ENCODE measurements around the gene FOXI1.
"Not testable (repeated sequence)": the region's sequence is repeated elsewhere in the genome, so short reads cannot be mapped to it uniquely, and the experiment has no call there.

The FOXI1 gene

DNA sequence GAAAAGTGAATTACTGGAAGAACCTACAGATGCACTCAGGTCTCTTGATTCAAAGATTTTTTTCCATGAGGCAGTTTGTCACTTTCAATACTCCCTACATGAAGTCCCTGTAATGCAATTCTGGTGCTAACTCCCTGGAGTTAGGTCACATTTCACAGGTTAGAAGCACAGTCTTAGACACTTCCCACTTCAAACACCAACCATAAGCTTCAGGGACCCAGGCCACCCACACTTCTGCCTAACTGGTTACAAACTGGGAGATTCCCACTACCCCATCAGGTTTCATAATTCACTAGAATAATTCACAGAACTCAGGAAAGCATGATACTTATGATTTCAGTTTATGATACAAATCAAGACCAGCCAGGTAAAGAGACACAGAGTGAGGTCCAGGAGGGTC is 29.0 kb upstream of the FOXI1 start:
- Histone ChIP-seq H3K27me3 (ENCODE audit: control insufficient read depth in 1 of 2, insufficient read depth in 2 of 2, low read length in 2 of 2) (no peaks in the 10 kb centered on the region), H3K4me1 (ENCODE audit: insufficient read depth, low read length) (no peaks in the 10 kb centered on the region), H3K9ac (ENCODE audit: low read length) (no peak overlapping the region), H3K9me3 (ENCODE audit: low read length) (no peaks in the 10 kb centered on the region), H3K4me3 (ENCODE audit: low read depth in 1 of 2, low read length in 2 of 2) (no peak overlapping the region), H3K27ac (ENCODE audit: low read depth, low read length) (no peak overlapping the region), H3K36me3 (ENCODE audit: insufficient read depth, low read length) (no peaks in the 10 kb centered on the region)

DNA sequence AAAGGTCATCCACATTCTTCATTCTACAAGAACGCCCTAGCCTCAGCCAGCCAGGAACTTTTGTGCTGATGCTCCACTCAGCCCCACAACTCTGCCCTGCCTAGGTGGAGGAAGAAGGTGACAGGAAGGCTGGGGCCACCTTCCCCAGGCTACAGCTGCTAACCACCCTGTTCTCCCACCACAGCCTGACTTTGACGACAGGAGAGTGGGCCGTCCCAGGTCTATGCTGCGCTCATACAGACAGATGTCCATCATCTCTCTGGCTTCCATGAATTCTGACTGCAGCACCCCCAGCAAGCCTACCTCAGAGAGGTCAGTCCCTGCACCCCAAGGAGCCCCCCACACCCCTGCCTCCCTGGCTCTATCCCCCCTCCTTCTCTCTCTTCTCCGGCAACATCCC is 28.2 kb upstream of the FOXI1 start:
- H3K36me3 ChIP-seq (ENCODE audit: insufficient read depth, low read length): no peaks in the 10 kb centered on the region
- H3K27me3 ChIP-seq (ENCODE audit: control insufficient read depth in 1 of 2, insufficient read depth in 2 of 2, low read length in 2 of 2): no peaks in the 10 kb centered on the region
- no peak overlapping the region for H3K27ac ChIP-seq (ENCODE audit: low read depth, low read length)

DNA sequence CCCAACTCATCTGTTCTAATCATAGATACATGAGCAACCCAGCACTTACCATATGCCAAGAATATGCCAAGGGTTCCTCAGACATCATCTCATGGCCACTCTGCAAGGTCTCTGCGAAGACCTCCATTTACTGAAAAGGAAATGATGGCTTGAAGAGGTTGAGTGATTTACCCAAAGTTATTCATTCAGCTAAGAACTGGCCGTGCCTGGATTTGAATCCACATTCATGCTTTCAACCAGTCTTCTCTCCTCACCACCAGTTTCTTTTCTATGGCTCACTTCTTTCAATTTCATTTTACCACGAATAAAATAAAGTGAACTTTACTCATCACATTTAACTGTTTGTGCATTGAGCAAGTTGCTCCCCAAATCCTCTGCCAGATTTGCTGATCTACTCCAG is 27.2 kb upstream of the FOXI1 start:
- Histone ChIP-seq H3K9me3 (ENCODE audit: low read length) (no peaks in the 10 kb centered on the region), H3K9ac (ENCODE audit: low read length) (no peak overlapping the region), H3K27ac (ENCODE audit: low read depth, low read length) (no peak overlapping the region), H3K27me3 (ENCODE audit: control insufficient read depth in 1 of 2, insufficient read depth in 2 of 2, low read length in 2 of 2) (no peaks in the 10 kb centered on the region), H3K36me3 (ENCODE audit: insufficient read depth, low read length) (no peaks in the 10 kb centered on the region), H3K4me1 (ENCODE audit: insufficient read depth, low read length) (no peaks in the 10 kb centered on the region), H3K4me3 (ENCODE audit: low read depth in 1 of 2, low read length in 2 of 2) (no peak overlapping the region)

More for the DNA sequence above, 28.2 kb upstream of the FOXI1 start:
- Histone ChIP-seq H3K9me3 (ENCODE audit: low read length) (no peaks in the 10 kb centered on the region), H3K9ac (ENCODE audit: low read length) (no peak overlapping the region), H3K4me1 (ENCODE audit: insufficient read depth, low read length) (no peaks in the 10 kb centered on the region), H3K4me3 (ENCODE audit: low read depth in 1 of 2, low read length in 2 of 2) (no peak overlapping the region)

DNA sequence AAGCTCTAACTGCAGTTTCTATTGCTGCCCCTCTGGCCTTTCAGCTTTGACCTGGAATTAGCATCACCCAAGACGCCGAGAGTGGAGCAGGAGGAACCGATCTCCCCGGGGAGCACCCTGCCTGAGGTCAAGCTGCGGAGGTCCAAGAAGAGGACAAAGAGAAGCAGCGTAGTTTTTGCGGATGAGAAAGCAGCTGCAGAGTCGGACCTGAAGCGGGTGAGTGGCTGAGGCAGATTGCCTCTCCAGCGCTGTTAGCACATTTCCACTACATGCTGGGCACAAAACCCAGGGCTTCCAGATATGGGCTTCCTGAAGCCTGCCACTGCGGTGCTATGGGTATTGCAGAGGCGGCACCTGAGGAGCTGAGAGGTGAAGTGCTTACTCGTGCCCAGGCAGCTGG is 26.8 kb upstream of the FOXI1 start:
- Histone ChIP-seq H3K9me3 (ENCODE audit: low read length) (no peaks in the 10 kb centered on the region), H3K4me3 (ENCODE audit: low read depth in 1 of 2, low read length in 2 of 2) (no peak overlapping the region), H3K27me3 (ENCODE audit: control insufficient read depth in 1 of 2, insufficient read depth in 2 of 2, low read length in 2 of 2) (no peaks in the 10 kb centered on the region), H3K36me3 (ENCODE audit: insufficient read depth, low read length) (no peaks in the 10 kb centered on the region), H3K27ac (ENCODE audit: low read depth, low read length) (no peak overlapping the region), H3K4me1 (ENCODE audit: insufficient read depth, low read length) (no peaks in the 10 kb centered on the region), H3K9ac (ENCODE audit: low read length) (no peak overlapping the region)

DNA sequence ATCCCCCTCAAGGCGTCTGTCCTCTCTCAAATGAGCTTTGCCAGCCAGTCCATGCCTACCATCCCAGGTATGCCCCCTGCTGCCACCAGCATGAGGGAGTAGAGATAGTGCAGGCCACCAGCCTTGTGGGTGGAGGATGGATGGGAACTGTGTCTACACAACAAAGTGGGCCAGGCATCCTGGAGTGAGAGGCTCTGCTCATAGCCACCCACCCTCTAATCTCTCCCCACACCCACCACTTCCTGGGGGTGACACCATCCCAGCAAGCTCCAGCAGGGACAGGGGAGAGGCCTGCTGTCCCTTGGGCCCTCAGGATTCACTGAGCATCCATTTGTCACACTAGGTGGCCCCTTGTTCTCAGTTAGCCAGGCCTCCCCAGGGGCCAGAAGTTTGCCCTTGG is 25.5 kb upstream of the FOXI1 start:
- H3K9me3 ChIP-seq (ENCODE audit: low read length): no peaks in the 10 kb centered on the region
- H3K36me3 ChIP-seq (ENCODE audit: insufficient read depth, low read length): no peaks in the 10 kb centered on the region
- no peaks in the 10 kb centered on the region for H3K27me3 ChIP-seq (ENCODE audit: control insufficient read depth in 1 of 2, insufficient read depth in 2 of 2, low read length in 2 of 2)
- no peak overlapping the region for H3K27ac ChIP-seq (ENCODE audit: low read depth, low read length)
- no peaks in the 10 kb centered on the region for H3K4me1 ChIP-seq (ENCODE audit: insufficient read depth, low read length)
- H3K9ac ChIP-seq (ENCODE audit: low read length): no peak overlapping the region
- no peak overlapping the region for H3K4me3 ChIP-seq (ENCODE audit: low read depth in 1 of 2, low read length in 2 of 2)

DNA sequence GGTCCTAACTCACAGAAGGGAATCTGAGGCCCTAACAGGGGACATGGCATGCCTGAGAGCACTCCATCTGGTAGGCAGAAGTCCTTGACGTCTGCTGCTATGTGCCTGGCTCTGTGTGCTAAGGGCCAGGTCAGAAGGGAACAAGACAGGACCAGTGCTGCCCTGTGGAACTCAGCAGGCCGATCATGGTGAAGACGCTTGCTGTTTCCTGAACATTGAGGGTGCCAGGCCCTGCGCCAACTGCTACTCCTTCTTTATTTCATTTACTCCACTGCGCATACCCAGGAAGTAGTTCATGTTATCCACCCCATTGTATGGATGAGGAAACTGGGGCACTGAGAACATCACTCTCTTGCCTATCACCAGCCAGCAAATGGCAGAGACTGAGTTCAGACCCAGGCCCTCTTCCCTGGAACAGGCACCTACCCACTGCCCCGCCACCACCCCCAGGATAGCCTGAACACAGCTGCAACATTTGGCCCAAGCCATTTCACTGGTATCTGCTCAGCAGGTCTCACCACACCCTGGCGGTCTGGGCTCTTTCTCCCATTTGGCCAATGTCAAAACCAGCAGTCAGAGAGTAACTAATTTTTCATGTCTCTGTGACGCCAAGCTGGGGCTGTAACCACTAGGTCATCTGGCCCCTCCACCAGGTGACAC is 24.8 kb upstream of the FOXI1 start:
- no peaks in the 10 kb centered on the region for H3K9me3 ChIP-seq (ENCODE audit: low read length)
- no peaks in the 10 kb centered on the region for H3K36me3 ChIP-seq (ENCODE audit: insufficient read depth, low read length)
- no peak overlapping the region for H3K27ac ChIP-seq (ENCODE audit: low read depth, low read length)
- H3K4me1 ChIP-seq (ENCODE audit: insufficient read depth, low read length): no peaks in the 10 kb centered on the region
- no peak overlapping the region for H3K9ac ChIP-seq (ENCODE audit: low read length)
- no peak overlapping the region for H3K4me3 ChIP-seq (ENCODE audit: low read depth in 1 of 2, low read length in 2 of 2)
- no peaks in the 10 kb centered on the region for H3K27me3 ChIP-seq (ENCODE audit: control insufficient read depth in 1 of 2, insufficient read depth in 2 of 2, low read length in 2 of 2)

DNA sequence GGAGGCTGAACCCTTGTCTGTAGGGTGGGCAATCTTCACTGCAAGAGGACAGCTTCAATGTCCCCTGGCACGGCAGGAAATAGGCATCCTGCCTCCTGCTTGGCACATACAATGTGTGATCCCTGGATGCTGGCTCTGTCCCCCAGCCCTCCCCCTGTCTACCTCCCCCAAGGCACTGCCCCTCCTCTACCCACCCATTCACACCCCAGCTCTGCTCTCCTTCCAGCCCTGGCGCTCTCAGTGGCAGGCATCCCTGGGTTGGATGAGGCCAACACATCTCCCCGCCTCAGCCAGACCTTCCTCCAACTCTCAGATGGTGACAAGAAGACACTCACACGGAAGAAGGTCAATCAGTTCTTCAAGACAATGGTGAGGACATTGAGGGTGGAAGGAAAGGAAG is 24.1 kb upstream of the FOXI1 start:
- no peak overlapping the region for H3K4me3 ChIP-seq (ENCODE audit: low read depth in 1 of 2, low read length in 2 of 2)
- no peaks in the 10 kb centered on the region for H3K36me3 ChIP-seq (ENCODE audit: insufficient read depth, low read length)
- no peak overlapping the region for H3K9ac ChIP-seq (ENCODE audit: low read length)
- H3K27me3 ChIP-seq (ENCODE audit: control insufficient read depth in 1 of 2, insufficient read depth in 2 of 2, low read length in 2 of 2): no peaks in the 10 kb centered on the region
- H3K27ac ChIP-seq (ENCODE audit: low read depth, low read length): no peak overlapping the region
- H3K9me3 ChIP-seq (ENCODE audit: low read length): no peaks in the 10 kb centered on the region
- H3K4me1 ChIP-seq (ENCODE audit: insufficient read depth, low read length): no peaks in the 10 kb centered on the region

DNA sequence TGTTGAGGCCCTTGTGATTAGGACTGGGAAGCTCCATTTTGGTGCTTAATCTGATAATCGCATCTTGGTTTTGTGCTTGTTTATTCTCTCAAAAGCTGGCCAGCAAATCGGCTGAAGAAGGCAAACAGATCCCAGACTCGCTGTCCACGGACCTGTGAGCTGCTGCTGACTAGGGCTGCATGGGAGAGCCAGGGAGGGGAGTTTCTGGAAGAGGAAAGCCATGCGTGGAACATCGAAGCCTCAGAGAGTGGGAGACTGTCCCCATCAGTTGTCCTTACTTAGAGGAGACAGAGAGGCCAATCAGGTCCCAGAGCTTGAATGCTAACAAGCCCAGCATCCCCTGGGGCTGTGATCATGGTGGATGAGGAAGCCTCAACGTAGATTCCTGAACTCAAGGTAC is 23.0 kb upstream of the FOXI1 start:
- Histone ChIP-seq H3K27me3 (ENCODE audit: control insufficient read depth in 1 of 2, insufficient read depth in 2 of 2, low read length in 2 of 2) (no peaks in the 10 kb centered on the region), H3K4me3 (ENCODE audit: low read depth in 1 of 2, low read length in 2 of 2) (no peak overlapping the region), H3K9ac (ENCODE audit: low read length) (no peak overlapping the region), H3K27ac (ENCODE audit: low read depth, low read length) (no peak overlapping the region), H3K36me3 (ENCODE audit: insufficient read depth, low read length) (no peaks in the 10 kb centered on the region), H3K4me1 (ENCODE audit: insufficient read depth, low read length) (no peaks in the 10 kb centered on the region), H3K9me3 (ENCODE audit: low read length) (no peaks in the 10 kb centered on the region)

DNA sequence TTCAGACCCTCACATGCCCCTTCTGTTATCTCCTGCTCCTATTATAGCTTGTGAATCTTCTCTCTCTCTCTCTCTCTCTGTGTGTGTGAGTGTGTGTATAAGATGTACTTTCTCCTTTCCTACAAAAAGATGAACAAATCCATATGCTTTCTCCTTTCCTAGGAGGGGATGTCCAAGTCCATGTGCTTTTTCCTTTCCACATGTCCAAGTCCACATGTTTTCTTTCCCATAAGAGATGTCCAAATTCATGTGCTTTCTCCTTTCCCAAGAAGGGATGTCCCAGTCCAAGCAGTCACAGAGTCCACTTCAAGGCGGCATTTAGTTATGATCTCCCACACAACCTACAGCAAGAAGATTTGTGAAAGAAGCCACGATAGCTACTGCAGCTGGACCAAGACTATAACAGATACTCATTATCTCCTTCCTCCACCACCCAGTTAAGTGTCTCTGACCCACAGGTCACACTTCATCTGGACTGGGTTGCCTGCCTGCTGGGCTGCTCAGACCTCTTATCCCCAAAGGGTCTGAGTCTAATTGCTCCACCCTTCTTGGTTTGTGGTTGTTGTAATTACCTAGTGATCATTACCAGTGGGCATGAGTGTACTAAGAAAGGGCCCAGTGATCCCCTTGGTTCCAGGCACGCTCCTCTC is 18.4 kb upstream of the FOXI1 start:
- no peaks in the 10 kb centered on the region for H3K9me3 ChIP-seq (ENCODE audit: low read length)
- H3K9ac ChIP-seq (ENCODE audit: low read length): no peak overlapping the region
- no peaks in the 10 kb centered on the region for H3K27me3 ChIP-seq (ENCODE audit: control insufficient read depth in 1 of 2, insufficient read depth in 2 of 2, low read length in 2 of 2)

DNA sequence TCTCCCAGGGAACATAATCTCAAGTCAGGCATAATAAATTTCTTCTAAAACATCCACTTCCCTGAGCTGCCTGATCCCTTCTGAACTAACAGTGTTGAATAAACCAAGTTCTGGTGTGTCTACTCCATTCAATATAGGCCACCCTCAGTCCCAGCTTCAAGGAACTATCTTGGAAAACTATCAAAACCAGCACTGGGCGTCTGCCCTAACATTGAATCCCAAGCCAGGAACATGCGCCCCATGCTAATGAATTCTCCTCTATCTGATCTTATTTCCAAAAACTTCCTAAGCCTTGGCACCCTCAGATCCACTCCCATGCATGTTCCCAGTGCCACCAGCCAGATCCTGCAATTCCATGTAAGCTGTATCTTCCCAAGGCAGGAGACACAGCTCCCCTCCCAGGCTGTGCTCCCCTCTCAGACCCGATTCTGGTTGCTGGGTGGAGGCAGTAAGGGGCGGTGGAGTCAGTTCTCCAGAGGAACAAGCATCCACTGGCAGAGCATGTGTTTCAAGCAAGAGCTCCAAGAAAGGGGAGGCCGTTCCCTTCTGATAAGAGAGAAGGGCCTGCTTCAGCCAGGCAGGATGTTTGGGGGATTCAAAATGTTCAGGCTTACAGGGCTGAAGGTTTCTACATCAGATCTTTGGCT is 13.1 kb upstream of the FOXI1 start:
- H3K4me1 ChIP-seq (ENCODE audit: insufficient read depth, low read length): no peaks in the 10 kb centered on the region
- H3K4me3 ChIP-seq (ENCODE audit: low read depth in 1 of 2, low read length in 2 of 2): no peak overlapping the region

More for the DNA sequence above, 18.4 kb upstream of the FOXI1 start:
- Histone ChIP-seq H3K36me3 (ENCODE audit: insufficient read depth, low read length) (no peaks in the 10 kb centered on the region), H3K4me3 (ENCODE audit: low read depth in 1 of 2, low read length in 2 of 2) (no peak overlapping the region), H3K4me1 (ENCODE audit: insufficient read depth, low read length) (no peaks in the 10 kb centered on the region), H3K27ac (ENCODE audit: low read depth, low read length) (no peak overlapping the region)

DNA sequence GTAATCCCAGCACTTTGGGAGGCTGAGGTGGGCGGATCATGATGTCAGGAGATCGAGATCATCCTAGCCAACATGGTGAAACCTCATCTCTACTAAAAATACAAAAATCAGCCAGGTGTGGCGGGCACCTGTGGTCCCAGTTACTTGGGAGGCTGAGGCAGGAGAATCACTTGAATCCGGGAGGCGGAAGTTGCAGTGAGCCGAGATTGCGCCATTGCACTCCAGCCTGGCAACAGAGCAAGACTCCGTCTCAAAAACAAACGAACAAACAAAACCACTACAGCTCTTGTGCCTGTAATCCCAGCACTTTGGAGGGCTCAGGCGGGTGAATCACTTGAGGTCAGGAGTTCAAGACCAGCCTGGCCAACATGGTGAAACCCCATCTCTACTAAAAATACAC is 11.4 kb upstream of the FOXI1 start:
- not testable (repeated sequence) for H3K36me3 ChIP-seq (ENCODE audit: insufficient read depth, low read length); H3K27me3 ChIP-seq (ENCODE audit: control insufficient read depth in 1 of 2, insufficient read depth in 2 of 2, low read length in 2 of 2); H3K4me3 ChIP-seq (ENCODE audit: low read depth in 1 of 2, low read length in 2 of 2); H3K9ac ChIP-seq (ENCODE audit: low read length); H3K4me1 ChIP-seq (ENCODE audit: insufficient read depth, low read length); H3K9me3 ChIP-seq (ENCODE audit: low read length); H3K27ac ChIP-seq (ENCODE audit: low read depth, low read length)

More for the DNA sequence above, 13.1 kb upstream of the FOXI1 start:
- H3K36me3 ChIP-seq (ENCODE audit: insufficient read depth, low read length): no peaks in the 10 kb centered on the region
- no peak overlapping the region for H3K9ac ChIP-seq (ENCODE audit: low read length)
- H3K27ac ChIP-seq (ENCODE audit: low read depth, low read length): no peak overlapping the region
- H3K9me3 ChIP-seq (ENCODE audit: low read length): no peaks in the 10 kb centered on the region
- no peaks in the 10 kb centered on the region for H3K27me3 ChIP-seq (ENCODE audit: control insufficient read depth in 1 of 2, insufficient read depth in 2 of 2, low read length in 2 of 2)

DNA sequence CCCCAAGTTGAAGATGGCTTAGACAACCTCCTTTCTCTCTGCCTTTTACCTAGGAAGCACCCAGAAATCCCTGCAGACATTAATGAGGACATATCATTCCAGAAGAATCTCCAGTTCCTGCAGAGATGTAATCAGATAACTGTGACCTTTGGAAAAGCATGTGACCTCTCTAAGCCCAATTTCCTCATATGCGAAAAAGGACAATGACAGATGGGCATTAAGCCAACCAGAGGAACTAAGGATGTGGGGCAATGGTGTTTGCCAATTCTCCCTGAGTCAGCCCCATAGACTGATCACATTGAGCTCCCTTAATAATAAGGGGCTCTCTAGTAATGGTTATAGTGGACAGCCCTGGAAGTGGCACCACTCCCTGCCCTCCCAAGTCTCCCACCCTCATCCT is 10.1 kb upstream of the FOXI1 start:
- Histone ChIP-seq H3K36me3 (ENCODE audit: insufficient read depth, low read length) (no peaks in the 10 kb centered on the region), H3K4me3 (ENCODE audit: low read depth in 1 of 2, low read length in 2 of 2) (no peak overlapping the region), H3K9me3 (ENCODE audit: low read length) (no peaks in the 10 kb centered on the region), H3K27me3 (ENCODE audit: control insufficient read depth in 1 of 2, insufficient read depth in 2 of 2, low read length in 2 of 2) (no peaks in the 10 kb centered on the region), H3K4me1 (ENCODE audit: insufficient read depth, low read length) (no peaks in the 10 kb centered on the region), H3K9ac (ENCODE audit: low read length) (no peak overlapping the region), H3K27ac (ENCODE audit: low read depth, low read length) (no peak overlapping the region)
